Trophoblast cell (in vitro differentiated cells and primary cell): ENCODE measurements around the gene FXYD6.

ENCODE experiments used
- DNase-seq, 2 donors: peaks; one replicate each; pipeline ENCODE4 v3.0.0-alpha.2; 2016
- H2AFZ ChIP-seq: 2 replicates; pipeline ENCODE4 v1.6.1; 2013; ENCODE audit warnings: low read length, moderate library complexity, mild to moderate bottlenecking; ENCODE audit not compliant: insufficient read depth, poor library complexity
- H2AK5ac ChIP-seq: 2 replicates; pipeline ENCODE4 v1.6.1; 2013; ENCODE audit warnings: mild to moderate bottlenecking, low read length
- H2BK120ac ChIP-seq: 2 replicates; pipeline ENCODE4 v1.6.1; 2013; ENCODE audit warnings: low read length, mild to moderate bottlenecking, moderate library complexity; ENCODE audit not compliant: insufficient read depth, poor library complexity
- H2BK12ac ChIP-seq: 2 replicates; pipeline ENCODE4 v1.6.1; 2013; ENCODE audit warnings: mild to moderate bottlenecking, low read length, moderate library complexity
- H2BK5ac ChIP-seq: 2 replicates; pipeline ENCODE4 v1.6.1; 2013; ENCODE audit warnings: low read length, low read depth, moderate library complexity, mild to moderate bottlenecking; ENCODE audit not compliant: poor library complexity
- H3K14ac ChIP-seq: 2 replicates; pipeline ENCODE4 v1.6.1; 2013; ENCODE audit warnings: mild to moderate bottlenecking, low read length
- H3K18ac ChIP-seq: 2 replicates; pipeline ENCODE4 v1.6.1; 2013; ENCODE audit warnings: mild to moderate bottlenecking, low read length
- H3K23ac ChIP-seq: 2 replicates; pipeline ENCODE4 v1.6.1; 2013; ENCODE audit warnings: low read length
- H3K27ac ChIP-seq: 2 replicates; pipeline ENCODE4 v1.5.1; 2013; ENCODE audit warnings: low read depth, mild to moderate bottlenecking, inconsistent platforms, low read length, moderate library complexity
- H3K27me3 ChIP-seq: 2 replicates; pipeline ENCODE4 v1.6.1; 2013; ENCODE audit warnings: inconsistent platforms, mild to moderate bottlenecking, low read length, moderate library complexity; ENCODE audit not compliant: insufficient read depth
- H3K36me3 ChIP-seq, 2 experiments: 1 replicate in 1 of 2; 2 replicates in 1 of 2; pipeline ENCODE4 v1.6.1; 2013; ENCODE audit warnings: low read length in 2 of 2, mild to moderate bottlenecking in 2 of 2, moderate library complexity in 1 of 2; ENCODE audit not compliant: insufficient read depth in 2 of 2, control insufficient read depth in 1 of 2
- H3K4ac ChIP-seq: 2 replicates; pipeline ENCODE4 v1.6.1; 2013; ENCODE audit warnings: low read depth, mild to moderate bottlenecking, low read length, moderate library complexity
- H3K4me1 ChIP-seq, 2 experiments: 1 replicate in 1 of 2; 2 replicates in 1 of 2; pipeline ENCODE4 v1.6.1; 2013; ENCODE audit warnings: low read length in 2 of 2, mild to moderate bottlenecking in 2 of 2, moderate library complexity in 1 of 2; ENCODE audit not compliant: insufficient read depth in 2 of 2, control insufficient read depth in 1 of 2
- H3K4me2 ChIP-seq: 2 replicates; pipeline ENCODE4 v1.6.1; 2013; ENCODE audit warnings: inconsistent platforms, mild to moderate bottlenecking, low read length, moderate library complexity
- H3K4me3 ChIP-seq: 2 replicates; pipeline ENCODE4 v1.5.1; 2013; ENCODE audit warnings: mild to moderate bottlenecking, low read depth, low read length, inconsistent platforms
- H3K79me1 ChIP-seq: one replicate; pipeline ENCODE4 v1.6.1; 2013; ENCODE audit warnings: low read length
- H3K79me2 ChIP-seq: 2 replicates; pipeline ENCODE4 v1.6.1; 2013; ENCODE audit warnings: low read length, mild to moderate bottlenecking; ENCODE audit not compliant: control insufficient read depth, insufficient read depth, poor library complexity
- H3K9ac ChIP-seq: 2 replicates; pipeline ENCODE4 v1.6.1; 2013; ENCODE audit warnings: mild to moderate bottlenecking, low read length
- H3K9me3 ChIP-seq: 2 replicates; pipeline ENCODE4 v1.6.1; 2013; ENCODE audit warnings: low read depth, mild to moderate bottlenecking, control low read depth, inconsistent platforms, low read length; ENCODE audit not compliant: insufficient read depth
- H4K12ac ChIP-seq: 2 replicates; pipeline ENCODE4 v1.6.1; 2013; ENCODE audit warnings: low read depth, mild to moderate bottlenecking, low read length, moderate library complexity
- H4K8ac ChIP-seq: 2 replicates; pipeline ENCODE4 v1.6.1; 2013; ENCODE audit warnings: low read depth, mild to moderate bottlenecking, low read length, moderate library complexity
- H4K91ac ChIP-seq: one replicate; pipeline ENCODE4 v1.6.1; 2013; ENCODE audit warnings: low read depth, mild to moderate bottlenecking, low read length, moderate library complexity
- WGBS: extraction: QIAGEN DNeasy Blood & Tissue Kit; methylation state at CpG from one replicate; pipeline ENCODE4 v1.1.7; 2013; ENCODE audit warnings: missing lambda C conversion rate; ENCODE audit not compliant: insufficient read length, insufficient coverage; ENCODE audit errors: extremely low coverage; 5-methylcytosine and 5-hydroxymethylcytosine counted together

FXYD6 gene

GRCh38 chr11:117789241-117789640 lies 87.2 kb downstream of the FXYD6 start:
- Histone ChIP-seq H4K12ac (no peak overlapping the region), H2AK5ac (no peak overlapping the region), H3K14ac (no peak overlapping the region), H3K4me3 (no peak overlapping the region), H3K9ac (no peak overlapping the region), H3K27ac (no peak overlapping the region), H2BK120ac (no peak overlapping the region), H3K79me1 (no peaks in the 10 kb centered on the region), H3K23ac (no peak overlapping the region), H2BK12ac (no peak overlapping the region), H3K4me1 (no peaks in the 10 kb centered on the region), H4K91ac (no peak overlapping the region), H2BK5ac (no peak overlapping the region), H3K27me3 (peaks cover 13% of the 10 kb centered on the region), H3K9me3 (peaks cover 1% of the 10 kb centered on the region), H3K79me2 (no peaks in the 10 kb centered on the region), H3K4me2 (no peak overlapping the region), H3K18ac (no peak overlapping the region), H4K8ac (no peak overlapping the region), H2AFZ (no peak overlapping the region), H3K4ac (no peak overlapping the region), H3K36me3 (no peaks in the 10 kb centered on the region)
- WGBS, result no CpG with 5 or more reads among the region's 4 CpGs
- DNase-seq, result no peak
